ENCODE results near the gene FAH. TPM values are rescaled to one million over a fixed set of nuclear protein-coding genes. Genes with fewer than 3 reads are reported as not detected.
A peak's percentile ranks its signal among the peaks of the same experiment; 100 is the strongest.

The FAH gene
- total and polyA plus RNA-seq, 2 experiments from 2014 or later, result 16.3 to 20.3 TPM

DNA sequence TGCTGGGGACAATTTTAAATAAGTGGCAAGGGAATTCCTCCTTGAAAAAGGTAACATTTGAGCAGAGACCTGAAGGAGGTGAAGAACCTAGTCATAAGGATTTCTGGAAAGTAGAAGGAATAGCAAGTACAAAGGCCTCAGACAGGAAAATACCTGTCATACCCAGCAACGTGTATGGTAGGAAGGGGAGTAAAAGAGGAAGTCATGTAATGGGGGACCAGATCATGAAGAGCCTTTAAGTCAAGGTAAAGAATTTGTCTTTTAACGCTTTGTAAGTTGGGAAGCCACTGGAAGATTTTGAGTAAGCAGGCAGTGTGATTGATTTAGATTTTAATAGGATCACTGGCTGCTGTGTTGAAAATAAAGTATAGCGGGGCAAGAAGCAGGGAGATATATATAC lies 43.4 kb upstream of the FAH start:
- Histone ChIP-seq H3K36me3 (ENCODE audit: insufficient read depth) (no peaks in the 10 kb centered on the region), H3K27ac (ENCODE audit: low read depth) (peak overlapping the region; percentile 20; the same call in 1 of the 2 replicates), H3K4me1 (ENCODE audit: insufficient read depth) (peaks cover 19% of the 10 kb centered on the region), H3K27me3 (ENCODE audit: insufficient read depth) (no peaks in the 10 kb centered on the region), H2AFZ (no peak overlapping the region), H3F3A (replicated peaks; ENCODE audit: low read depth) (no peaks in the 10 kb centered on the region), H4K20me1 (replicated peaks; ENCODE audit: insufficient read depth) (peaks cover 34% of the 10 kb centered on the region), H3K9me2 (ENCODE audit: insufficient read depth) (no peaks in the 10 kb centered on the region), H3K79me2 (replicated peaks; ENCODE audit: insufficient read depth) (peaks cover 100% of the 10 kb centered on the region), H3K4me3 (no peak overlapping the region), H3K4me2 (no peak overlapping the region)
- ATAC-seq, result no peak
- Mint-ChIP-seq H3K27me3 (ENCODE audit: insufficient read depth, low read depth, poor library complexity) (no peaks in the 10 kb centered on the region), H3K36me3 (ENCODE audit: low read depth) (peaks cover 2% of the 10 kb centered on the region; the same call in 1 of the 3 replicates), H3K27ac (no peak overlapping the region; the same call in 1 of the 2 replicates), H3K9me3 (no peaks in the 10 kb centered on the region), H3K4me3 (no peak overlapping the region), H3K4me1 (peaks cover 30% of the 10 kb centered on the region)
- TF ChIP-seq CREB1 (CRISPR knock-in tag; IDR thresholded peaks at IDR 0.05; ENCODE audit: low read depth) (no peak), REST (IDR thresholded peaks at IDR 0.05; ENCODE audit: unreplicated experiment) (no peak), EZH2phosphoT487 (IDR thresholded peaks at IDR 0.05; ENCODE audit: unreplicated experiment) (no peak), STAT1 (IDR thresholded peaks at IDR 0.05; ENCODE audit: unreplicated experiment) (no peak), CTCF (conservative IDR thresholded peaks at IDR 0.05; ENCODE audit: low read depth in 2 of 2) (no peak), ZNF114 (CRISPR knock-in tag; IDR thresholded peaks at IDR 0.05) (no peak), NANOG (IDR thresholded peaks at IDR 0.05; ENCODE audit: borderline replicate concordance) (no peak), ZNF331 (CRISPR knock-in tag; IDR thresholded peaks at IDR 0.05; ENCODE audit: low read depth) (no peak), ETS1 (IDR thresholded peaks at IDR 0.05) (no peak)
- DNase-seq (ENCODE audit: low spot score), result no peak

- peaks cover 42% of the 10 kb centered on the region for H4K20me1 ChIP-seq (replicated peaks; ENCODE audit: insufficient read depth)
- H3K27me3 ChIP-seq (ENCODE audit: insufficient read depth), result no peaks in the 10 kb centered on the region
- no peak overlapping the region for H3K4me3 Mint-ChIP-seq
- no peak overlapping the region for H3K27ac ChIP-seq (ENCODE audit: low read depth)
- no peak for DNase-seq (ENCODE audit: low spot score)
- H3F3A ChIP-seq (replicated peaks; ENCODE audit: low read depth), result no peaks in the 10 kb centered on the region
- no peak overlapping the region for H3K4me3 ChIP-seq
- H3K79me2 ChIP-seq (replicated peaks; ENCODE audit: insufficient read depth), result peaks cover 100% of the 10 kb centered on the region
- H3K4me1 ChIP-seq (ENCODE audit: insufficient read depth), result peaks cover 19% of the 10 kb centered on the region
- H3K4me1 Mint-ChIP-seq, result peaks cover 34% of the 10 kb centered on the region
- H3K4me2 ChIP-seq, result no peak overlapping the region
- H3K9me3 Mint-ChIP-seq, result no peaks in the 10 kb centered on the region
- no peaks in the 10 kb centered on the region for H3K36me3 Mint-ChIP-seq (ENCODE audit: low read depth)
- H3K9me2 ChIP-seq (ENCODE audit: insufficient read depth), result no peaks in the 10 kb centered on the region
- H3K27ac Mint-ChIP-seq, result no peak overlapping the region
- no peaks in the 10 kb centered on the region for H3K36me3 ChIP-seq (ENCODE audit: insufficient read depth)
- H2AFZ ChIP-seq, result no peak overlapping the region
- no peak for ATAC-seq
- H3K27me3 Mint-ChIP-seq (ENCODE audit: insufficient read depth, low read depth, poor library complexity), result no peaks in the 10 kb centered on the region
- no peak for TF ChIP-seq STAT1 (IDR thresholded peaks at IDR 0.05; ENCODE audit: unreplicated experiment)
- no peak for TF ChIP-seq JUNB (IDR thresholded peaks at IDR 0.05; ENCODE audit: unreplicated experiment)
- TF ChIP-seq POLR2AphosphoS5 (IDR thresholded peaks at IDR 0.05; ENCODE audit: low read depth), result no peak
- TF ChIP-seq EZH2phosphoT487 (IDR thresholded peaks at IDR 0.05; ENCODE audit: unreplicated experiment), result no peak
- TF ChIP-seq NANOG (IDR thresholded peaks at IDR 0.05; ENCODE audit: borderline replicate concordance), result no peak
- no peak for TF ChIP-seq CTCF (conservative IDR thresholded peaks at IDR 0.05; ENCODE audit: low read depth in 2 of 2)
Observed at GRCh38 chr15:80110920-80111319, 41.9 kb upstream of the FAH start.
